Kidney epithelial cell (primary cell): ENCODE measurements around the gene NSUN3. TPM values are rescaled to one million over a fixed set of nuclear protein-coding genes. Genes with fewer than 3 reads are reported as not detected.

ENCODE experiments used
- DNase-seq: peaks from one replicate; pipeline ENCODE4 v3.0.0-alpha.2; 2010; ENCODE audit warnings: low read depth
- H3K27me3 ChIP-seq: 2 replicates; pipeline ENCODE4 v1.6.0; 2011; ENCODE audit warnings: low read length; ENCODE audit not compliant: control insufficient read depth, insufficient read depth
- H3K36me3 ChIP-seq: 2 replicates; pipeline ENCODE4 v1.5.1; 2011; ENCODE audit warnings: low read length; ENCODE audit not compliant: control insufficient read depth, insufficient read depth
- H3K4me3 ChIP-seq: 2 replicates; pipeline ENCODE4 v1.5.1; 2011; ENCODE audit warnings: low read depth, mild to moderate bottlenecking, control low read depth, low read length
- total RNA-seq: library from RNA; depleted of rRNA; stranded (reverse); fragments of >200 nt; gene quantifications from 2 replicates; pipeline ENCODE4 v1.2.3, GENCODE V29; 2015
- TF ChIP-seq, protein P1 (sequence below): IDR thresholded peaks from 2 replicates; pipeline ENCODE4 v1.5.1; 2011; ENCODE audit warnings: mild to moderate bottlenecking, moderate library complexity, low read length, control low read depth, inconsistent platforms; ENCODE audit not compliant: insufficient read depth, poor library complexity, severe bottlenecking

The NSUN3 gene
- total RNA-seq, 1 donor from 2014 or later: 6.8 TPM

DNA sequence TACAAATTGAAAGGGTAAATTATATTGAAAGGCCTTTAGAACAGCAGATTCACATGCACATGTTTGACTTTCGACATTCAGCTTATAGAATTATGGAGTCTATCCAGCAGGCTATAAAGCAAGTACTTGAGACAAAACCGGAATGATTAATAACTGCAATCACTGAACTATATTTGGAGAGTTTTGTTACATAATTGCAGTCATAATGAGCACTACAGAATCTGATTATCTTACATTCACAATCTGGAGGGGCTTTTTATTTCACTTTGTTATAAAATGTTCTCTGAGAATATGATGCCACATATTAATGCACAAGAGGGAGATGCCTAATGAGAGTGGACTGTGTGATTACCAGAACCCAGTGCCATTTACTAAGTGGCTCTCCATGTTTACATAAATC is 64.3 kb downstream of the NSUN3 start:
- Histone ChIP-seq H3K36me3 (no peaks in the 10 kb centered on the region), H3K27me3 (no peaks in the 10 kb centered on the region), H3K4me3 (no peak overlapping the region)
- DNase-seq: no peak
- TF ChIP-seq, protein P1, sequence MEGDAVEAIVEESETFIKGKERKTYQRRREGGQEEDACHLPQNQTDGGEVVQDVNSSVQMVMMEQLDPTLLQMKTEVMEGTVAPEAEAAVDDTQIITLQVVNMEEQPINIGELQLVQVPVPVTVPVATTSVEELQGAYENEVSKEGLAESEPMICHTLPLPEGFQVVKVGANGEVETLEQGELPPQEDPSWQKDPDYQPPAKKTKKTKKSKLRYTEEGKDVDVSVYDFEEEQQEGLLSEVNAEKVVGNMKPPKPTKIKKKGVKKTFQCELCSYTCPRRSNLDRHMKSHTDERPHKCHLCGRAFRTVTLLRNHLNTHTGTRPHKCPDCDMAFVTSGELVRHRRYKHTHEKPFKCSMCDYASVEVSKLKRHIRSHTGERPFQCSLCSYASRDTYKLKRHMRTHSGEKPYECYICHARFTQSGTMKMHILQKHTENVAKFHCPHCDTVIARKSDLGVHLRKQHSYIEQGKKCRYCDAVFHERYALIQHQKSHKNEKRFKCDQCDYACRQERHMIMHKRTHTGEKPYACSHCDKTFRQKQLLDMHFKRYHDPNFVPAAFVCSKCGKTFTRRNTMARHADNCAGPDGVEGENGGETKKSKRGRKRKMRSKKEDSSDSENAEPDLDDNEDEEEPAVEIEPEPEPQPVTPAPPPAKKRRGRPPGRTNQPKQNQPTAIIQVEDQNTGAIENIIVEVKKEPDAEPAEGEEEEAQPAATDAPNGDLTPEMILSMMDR: no peak

DNA sequence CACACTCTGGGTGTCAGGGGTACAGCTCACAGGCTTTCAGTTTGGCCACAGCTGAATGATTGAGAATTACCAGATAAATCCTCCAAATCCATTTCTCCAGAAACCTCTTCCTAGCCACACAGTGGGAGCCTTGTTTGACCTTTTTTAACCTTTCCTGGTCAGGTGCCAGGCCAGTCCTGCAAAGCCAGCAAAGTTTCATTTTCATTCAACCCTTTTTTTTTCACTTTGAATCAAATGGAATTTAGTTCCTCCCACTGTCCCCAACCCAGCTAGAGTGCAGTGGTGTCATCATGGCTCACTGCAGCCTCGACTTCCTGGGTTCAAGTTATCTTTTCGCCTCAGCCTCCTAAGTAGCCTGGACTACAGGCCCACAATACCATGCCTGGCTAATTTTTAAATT is 67.8 kb downstream of the NSUN3 start:
- TF ChIP-seq, protein P1: no peak
- no peaks in the 10 kb centered on the region for H3K27me3 ChIP-seq
- no peak for DNase-seq
- no peak overlapping the region for H3K4me3 ChIP-seq
- no peaks in the 10 kb centered on the region for H3K36me3 ChIP-seq

DNA sequence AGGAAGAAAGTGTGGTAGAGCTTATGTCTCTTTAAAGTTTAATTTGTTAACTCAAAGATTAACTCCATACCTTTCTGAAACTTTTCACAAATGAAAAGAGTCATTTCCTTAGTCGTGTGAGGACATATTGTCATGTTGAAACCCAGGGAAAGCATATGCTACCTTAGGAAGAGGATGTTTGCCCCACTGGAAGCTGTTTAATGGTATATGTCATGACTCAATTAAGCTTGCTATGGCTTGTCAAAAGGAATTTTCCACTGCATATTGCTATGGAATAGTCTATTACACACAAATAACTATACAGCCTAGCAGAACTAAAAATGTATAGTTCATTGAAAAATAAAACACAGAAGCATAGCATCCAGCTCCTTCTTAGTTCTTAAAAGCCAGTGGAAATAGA is 69.9 kb downstream of the NSUN3 start:
- TF ChIP-seq, protein P1: no peak
- no peak for DNase-seq
- no peak overlapping the region for H3K4me3 ChIP-seq
- no peaks in the 10 kb centered on the region for H3K36me3 ChIP-seq
- no peaks in the 10 kb centered on the region for H3K27me3 ChIP-seq

DNA sequence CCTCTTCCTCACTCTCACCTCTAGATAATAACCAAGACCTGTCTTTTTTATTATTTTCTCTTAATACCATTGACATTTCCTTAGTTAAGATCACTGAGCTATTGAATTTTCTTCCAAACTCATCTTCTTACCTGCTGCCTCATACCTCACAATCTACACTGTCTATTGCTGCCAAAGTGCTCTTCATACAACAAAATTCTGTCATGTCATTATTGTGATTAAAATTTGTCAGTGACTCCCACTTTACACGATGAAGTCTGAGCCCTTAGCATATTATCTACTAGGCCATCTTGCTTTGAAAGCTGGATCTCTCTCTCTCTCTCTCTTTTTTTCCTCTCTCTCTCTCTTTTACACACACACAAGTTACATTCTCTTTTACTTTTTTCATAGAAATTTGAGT is 73.3 kb downstream of the NSUN3 start:
- Histone ChIP-seq H3K36me3 (no peaks in the 10 kb centered on the region), H3K4me3 (no peak overlapping the region), H3K27me3 (no peaks in the 10 kb centered on the region)
- TF ChIP-seq, protein P1: no peak
- no peak for DNase-seq

DNA sequence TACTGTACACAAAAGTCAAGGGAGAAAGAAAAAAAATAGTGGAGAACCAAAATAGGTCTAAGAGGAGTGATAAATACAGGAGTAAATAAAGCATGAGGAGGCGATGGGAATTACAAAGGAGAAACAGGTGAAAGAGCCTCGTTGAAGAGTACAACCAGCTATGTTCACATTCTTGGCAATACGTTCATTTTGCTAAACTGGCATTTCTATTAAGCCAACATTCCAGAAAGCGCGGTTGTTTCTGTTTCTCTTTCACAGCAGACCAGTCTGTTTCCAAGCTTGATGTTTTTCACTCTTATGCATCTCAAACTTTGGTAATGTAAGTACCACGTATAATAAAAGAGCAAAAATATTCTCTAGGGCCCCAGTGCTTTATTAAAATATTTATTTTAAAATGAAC is 74.5 kb downstream of the NSUN3 start:
- Histone ChIP-seq H3K36me3 (no peaks in the 10 kb centered on the region), H3K27me3 (no peaks in the 10 kb centered on the region), H3K4me3 (no peak overlapping the region)
- TF ChIP-seq, protein P1: no peak
- DNase-seq: no peak

DNA sequence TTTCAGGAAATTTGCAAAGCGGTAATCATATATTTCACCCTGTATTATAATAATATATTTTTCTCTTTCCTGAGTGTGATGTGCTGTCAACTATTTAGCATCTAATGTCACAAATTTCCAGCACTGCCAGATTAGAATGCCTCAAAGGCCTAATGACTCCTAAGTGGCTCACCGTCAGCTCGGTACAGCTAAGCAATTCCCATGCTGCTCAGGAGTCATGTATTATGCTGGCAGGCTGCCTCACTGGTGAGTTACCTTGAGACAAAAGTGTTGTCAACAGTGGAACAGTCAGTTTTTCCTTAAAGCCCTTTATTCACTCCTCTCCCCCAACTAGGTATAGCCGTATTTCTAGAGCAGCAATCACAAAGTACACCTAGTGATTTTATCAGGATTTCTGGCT is 83.6 kb downstream of the NSUN3 start:
- Histone ChIP-seq H3K4me3 (no peak overlapping the region), H3K27me3 (no peaks in the 10 kb centered on the region), H3K36me3 (no peaks in the 10 kb centered on the region)
- no peak for DNase-seq
- TF ChIP-seq, protein P1: no peak
